VCaP (cell line): ENCODE measurements around the gene CASP1.
"Not testable (repeated sequence)": the region's sequence is repeated elsewhere in the genome, so short reads cannot be mapped to it uniquely, and the experiment has no call there.

ENCODE experiments used
- H3K27ac ChIP-seq: fragments of 450-650 bp; 2 replicates; pipeline ENCODE4 v1.5.1; 2017
- TF ChIP-seq, protein P1 (sequence below): fragments of 450-650 bp; conservative IDR thresholded peaks from 2 replicates; pipeline ENCODE4 v1.5.1; 2017; ENCODE audit warnings: mild to moderate bottlenecking, moderate library complexity

CASP1 gene

DNA sequence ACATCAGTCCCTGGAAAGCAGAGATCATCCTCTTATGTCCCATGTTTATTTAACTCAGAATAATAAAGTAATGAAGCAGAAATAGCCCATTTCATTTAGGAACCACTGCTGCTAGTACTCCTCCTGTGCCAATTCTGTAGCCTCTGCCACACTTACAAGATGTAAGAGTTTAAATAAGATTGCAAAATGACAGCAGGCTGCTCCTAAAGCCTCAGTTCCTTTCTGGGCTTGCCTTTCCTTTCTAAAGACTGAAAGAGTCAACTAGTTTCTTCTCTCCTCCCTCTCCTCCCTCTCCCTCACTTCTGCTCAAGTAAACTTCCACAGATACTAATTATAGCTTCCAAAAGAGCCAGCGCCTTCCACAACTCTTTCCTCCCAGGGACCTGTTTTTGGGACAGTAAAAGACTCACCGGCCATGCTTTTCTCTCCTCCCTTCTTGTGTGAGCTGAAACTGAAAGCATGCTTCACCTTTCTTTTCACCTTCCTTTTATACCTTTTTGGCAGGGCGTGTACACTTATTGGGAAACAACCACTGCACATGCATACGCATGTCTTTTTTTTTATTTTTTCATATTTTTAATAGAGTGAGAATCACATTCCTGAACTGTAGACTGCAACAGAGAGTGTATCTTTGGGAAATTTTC, 36.3 kb upstream of the CASP1 start:
- H3K27ac ChIP-seq: no peak overlapping the region
- TF ChIP-seq, protein P1, sequence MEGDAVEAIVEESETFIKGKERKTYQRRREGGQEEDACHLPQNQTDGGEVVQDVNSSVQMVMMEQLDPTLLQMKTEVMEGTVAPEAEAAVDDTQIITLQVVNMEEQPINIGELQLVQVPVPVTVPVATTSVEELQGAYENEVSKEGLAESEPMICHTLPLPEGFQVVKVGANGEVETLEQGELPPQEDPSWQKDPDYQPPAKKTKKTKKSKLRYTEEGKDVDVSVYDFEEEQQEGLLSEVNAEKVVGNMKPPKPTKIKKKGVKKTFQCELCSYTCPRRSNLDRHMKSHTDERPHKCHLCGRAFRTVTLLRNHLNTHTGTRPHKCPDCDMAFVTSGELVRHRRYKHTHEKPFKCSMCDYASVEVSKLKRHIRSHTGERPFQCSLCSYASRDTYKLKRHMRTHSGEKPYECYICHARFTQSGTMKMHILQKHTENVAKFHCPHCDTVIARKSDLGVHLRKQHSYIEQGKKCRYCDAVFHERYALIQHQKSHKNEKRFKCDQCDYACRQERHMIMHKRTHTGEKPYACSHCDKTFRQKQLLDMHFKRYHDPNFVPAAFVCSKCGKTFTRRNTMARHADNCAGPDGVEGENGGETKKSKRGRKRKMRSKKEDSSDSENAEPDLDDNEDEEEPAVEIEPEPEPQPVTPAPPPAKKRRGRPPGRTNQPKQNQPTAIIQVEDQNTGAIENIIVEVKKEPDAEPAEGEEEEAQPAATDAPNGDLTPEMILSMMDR: no peak

DNA sequence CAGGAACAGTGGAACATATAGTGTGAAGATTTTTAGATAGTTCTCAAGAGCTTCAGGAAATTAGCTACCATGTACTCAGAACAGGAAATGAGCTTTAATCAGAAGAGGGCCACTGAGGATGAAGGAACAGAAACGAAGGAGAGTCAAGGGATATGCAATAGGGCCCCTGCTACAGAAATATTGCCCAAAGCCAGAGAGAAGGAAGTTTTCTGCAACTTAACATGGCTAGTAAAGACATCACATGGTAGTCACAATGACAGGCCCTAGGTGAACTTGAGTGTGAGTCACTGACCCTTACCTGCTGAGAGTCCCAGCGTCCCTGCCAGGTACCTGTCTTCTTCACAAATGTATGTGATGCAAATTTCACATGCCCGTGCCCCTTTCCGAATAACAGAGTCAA, 35.4 kb upstream of the CASP1 start:
- H3K27ac ChIP-seq: no peak overlapping the region
- TF ChIP-seq, protein P1: no peak

DNA sequence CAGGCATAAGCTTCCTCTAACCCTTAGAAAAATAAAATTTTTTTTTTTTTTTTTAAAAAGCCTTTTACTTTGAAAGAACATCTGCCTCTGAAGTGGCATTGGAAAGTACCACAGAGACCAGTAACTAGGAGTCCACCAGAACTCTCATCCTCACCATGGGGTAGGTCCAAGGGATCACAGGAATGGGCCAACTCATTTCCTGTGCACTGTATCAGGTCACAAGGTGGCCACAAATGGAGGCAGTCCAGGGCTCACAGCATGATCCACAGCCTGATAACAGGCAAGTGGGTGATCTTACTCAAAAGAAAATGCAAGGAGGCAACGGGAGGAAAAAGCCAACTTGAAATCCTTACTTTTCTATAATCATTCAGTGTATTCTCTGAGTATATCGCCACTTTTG, 34.8 kb upstream of the CASP1 start:
- not testable (repeated sequence) for H3K27ac ChIP-seq

DNA sequence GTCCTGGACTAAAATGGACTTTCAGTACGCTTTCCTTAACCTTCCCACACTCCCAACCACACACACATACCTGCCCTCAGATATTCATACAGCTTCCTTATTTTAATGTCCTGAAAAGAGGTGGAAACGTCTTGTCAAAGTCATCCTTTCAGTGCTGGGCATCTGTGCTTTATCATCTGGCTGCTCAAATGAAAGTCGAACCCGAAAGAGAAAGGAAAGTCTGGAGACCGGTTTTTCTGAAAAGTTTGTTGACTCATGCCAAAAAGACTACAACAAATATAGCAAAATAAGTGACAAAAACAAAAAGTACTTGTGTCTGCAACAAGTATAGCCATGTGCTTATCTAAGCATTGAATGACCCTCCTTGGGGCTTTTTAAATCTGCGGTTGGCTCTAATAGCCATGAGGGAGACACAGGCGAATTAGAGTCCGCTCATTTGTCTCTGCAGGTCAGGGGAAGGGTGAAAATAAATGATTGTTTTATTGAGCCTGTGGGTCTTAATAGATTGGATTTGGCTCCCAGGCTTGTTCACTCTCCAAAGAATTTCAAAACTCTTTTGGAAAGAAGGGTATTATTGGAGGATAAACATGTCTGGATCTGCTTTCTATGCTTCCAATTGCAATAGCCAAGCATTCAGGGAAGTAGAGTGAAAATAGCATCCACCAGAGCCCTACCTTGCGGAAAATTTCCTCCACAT, 28.4 kb upstream of the CASP1 start:
- H3K27ac ChIP-seq: not testable (repeated sequence)

DNA sequence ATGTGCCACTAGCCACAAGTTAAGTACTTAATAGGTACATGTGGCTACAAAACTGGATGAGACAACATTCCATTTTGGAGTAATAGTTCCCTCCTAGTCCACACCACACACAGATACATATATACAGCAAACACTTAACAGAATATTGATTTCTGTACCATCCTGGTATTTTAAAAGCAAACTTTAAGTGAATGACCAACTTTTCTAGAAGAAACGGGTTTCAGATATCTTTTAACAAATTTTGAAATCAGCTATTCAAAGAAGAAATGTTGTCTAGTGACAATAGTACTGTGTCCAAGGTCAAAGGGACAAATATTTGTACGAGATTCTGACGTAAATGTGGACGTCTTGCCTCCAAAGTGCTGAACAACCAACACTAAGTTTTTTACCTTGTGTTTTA, 22.5 kb upstream of the CASP1 start:
- TF ChIP-seq, protein P1: no peak
- no peak overlapping the region for H3K27ac ChIP-seq

DNA sequence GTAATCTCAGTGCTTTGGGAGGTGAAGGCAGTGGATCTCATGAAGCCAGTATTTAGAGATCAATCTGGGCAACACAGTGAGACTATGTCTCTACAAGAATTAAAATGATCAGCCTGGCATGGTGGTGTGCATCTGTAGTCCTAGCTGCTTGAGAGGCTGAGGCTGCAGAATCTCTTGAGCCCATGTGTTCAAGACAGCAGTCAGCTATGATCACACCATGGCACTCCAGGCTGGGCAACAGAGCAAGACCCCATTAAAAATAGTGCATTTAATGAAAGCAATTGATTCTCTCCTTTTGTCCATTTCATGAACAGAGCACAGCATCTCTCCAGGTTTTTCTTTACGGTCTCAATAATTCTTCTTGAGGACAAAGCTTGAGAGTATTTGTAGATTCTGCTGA, 21.5 kb upstream of the CASP1 start:
- H3K27ac ChIP-seq: no peak overlapping the region
- TF ChIP-seq, protein P1: no peak

DNA sequence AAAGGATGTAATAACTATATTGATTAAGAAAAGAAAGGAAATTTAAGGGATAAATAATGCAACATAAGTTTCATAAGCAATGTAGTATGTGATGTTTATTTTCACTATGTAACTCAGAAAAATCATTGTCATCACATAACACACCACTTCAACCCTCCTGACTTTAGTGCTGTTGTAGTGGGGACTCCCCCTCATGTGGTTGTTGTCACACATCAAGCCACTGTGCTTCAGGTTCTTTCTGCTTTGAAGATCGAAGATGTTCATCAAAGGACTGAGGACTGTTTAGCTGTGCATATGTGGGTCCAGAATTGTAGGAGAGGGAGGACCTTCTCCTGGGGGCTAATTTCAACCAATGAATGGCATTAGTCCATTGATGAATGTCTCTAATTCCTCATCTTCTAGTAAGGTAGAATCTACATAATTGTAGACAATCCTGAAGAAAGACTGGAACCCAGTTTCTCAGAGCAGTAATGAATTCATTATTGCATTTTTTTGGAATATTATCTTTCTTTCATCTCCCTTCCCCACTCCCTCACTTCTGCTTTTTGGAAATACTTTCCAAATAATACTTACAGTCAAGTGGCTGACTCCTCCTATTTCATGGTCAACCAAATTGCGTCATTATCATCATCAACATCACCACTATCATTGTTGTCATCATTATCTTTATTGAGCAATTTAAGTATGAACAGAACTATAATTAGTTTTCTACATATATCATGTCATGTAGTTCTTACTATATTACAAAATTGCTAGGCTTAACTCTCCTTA, 20.0 kb upstream of the CASP1 start:
- TF ChIP-seq, protein P1: no peak
- H3K27ac ChIP-seq: no peak overlapping the region

DNA sequence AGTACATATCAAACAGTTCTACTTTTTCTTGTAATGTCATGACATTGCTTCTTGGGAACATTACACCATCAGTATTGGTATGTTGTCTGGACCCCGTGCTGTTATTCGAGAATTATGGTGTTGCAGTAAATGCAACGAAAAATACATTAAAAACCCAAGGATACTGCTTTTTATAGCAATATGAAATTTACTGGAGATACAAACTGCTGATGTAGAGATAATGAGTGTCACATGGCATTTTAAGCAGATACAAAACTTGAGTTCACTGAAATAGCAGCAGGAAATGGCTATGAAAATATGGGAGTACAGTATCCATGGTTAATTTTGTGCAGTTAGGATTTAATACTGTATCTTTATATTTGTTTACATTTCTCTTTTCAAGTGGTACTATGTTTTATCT, 17.5 kb upstream of the CASP1 start:
- TF ChIP-seq, protein P1: no peak
- H3K27ac ChIP-seq: no peak overlapping the region
